Panc1 (cell line): ENCODE data around the gene C16orf82. TPM values are rescaled to one million over a fixed set of nuclear protein-coding genes. Genes with fewer than 3 reads are reported as not detected.

Experiments
- ATAC-seq: fragments of 200-7000 bp; cut with Tn5 transposase; 2 replicates; pipeline ENCODE4 v1.9.1; 2020; ENCODE audit warnings: mild to moderate bottlenecking, moderate library complexity
- BruUV-seq: library from RNA; stranded (reverse); fragments of 400-500 nt; replicated peaks from 2 replicates; lab custom pipeline; 2021; lab: Mats Ljungman, UMichigan
- CTCF ChIA-PET: fragments of 300-600 bp; sonication (Branson Sonifier 250); formaldehyde crosslinking; loops from one replicate; lab custom pipeline; 2022; ENCODE audit warnings: antibody characterized with exemption; lab: Charles Lee
- POLR2A ChIA-PET: fragments of 300-600 bp; sonication (Branson Sonifier 250); formaldehyde crosslinking; loops from one replicate; lab custom pipeline; 2022; ENCODE audit warnings: antibody characterized with exemption; lab: Charles Lee
- DNase-seq: peaks from one replicate; pipeline ENCODE4 v3.0.0-alpha.2; 2010; ENCODE audit warnings: low read depth, low spot score
- H3K27ac ChIP-seq: 2 replicates; pipeline ENCODE4 v1.5.1; 2011; ENCODE audit warnings: mild to moderate bottlenecking, low read length, inconsistent platforms
- H3K27me3 ChIP-seq: fragments of 200-500 bp; sonication (Bioruptor generic); 2 replicates; pipeline ENCODE4 v1.6.0; 2014; ENCODE audit warnings: low read length, inconsistent platforms; ENCODE audit not compliant: control insufficient read depth, insufficient read depth
- H3K36me3 ChIP-seq: fragments of 200-500 bp; sonication (Bioruptor generic); 2 replicates; pipeline ENCODE4 v1.5.1; 2014; ENCODE audit warnings: inconsistent platforms, mild to moderate bottlenecking, low read length, moderate library complexity; ENCODE audit not compliant: control insufficient read depth, insufficient read depth
- H3K4me1 ChIP-seq: 2 replicates; pipeline ENCODE4 v1.5.1; 2011; ENCODE audit warnings: inconsistent platforms, mild to moderate bottlenecking, low read length, moderate library complexity; ENCODE audit not compliant: control insufficient read depth, insufficient read depth
- H3K4me3 ChIP-seq, 2 experiments: 2 replicates each; pipeline ENCODE4 v1.5.1; 2011 to 2012; ENCODE audit warnings: low read depth in 2 of 2, low read length in 2 of 2, mild to moderate bottlenecking in 2 of 2, inconsistent platforms in 1 of 2, moderate library complexity in 1 of 2
- H3K9me3 ChIP-seq: fragments of 200-500 bp; sonication (Bioruptor generic); 2 replicates; pipeline ENCODE4 v1.5.1; 2014; ENCODE audit warnings: low read depth, mild to moderate bottlenecking, inconsistent platforms, low read length, moderate library complexity; ENCODE audit not compliant: control insufficient read depth, insufficient read depth
- CTCF ChIP-seq: fragments of 450-650 bp; IDR thresholded peaks from 2 replicates; pipeline ENCODE4 v1.5.1; 2017; ENCODE audit warnings: mild to moderate bottlenecking
- POLR2AphosphoS5 ChIP-seq: IDR thresholded peaks from 2 replicates; pipeline ENCODE4 v1.6.1; 2012; ENCODE audit warnings: mild to moderate bottlenecking, low read depth, low read length, moderate library complexity
- REST ChIP-seq, 2 experiments: IDR thresholded peaks; 2 replicates each; pipeline ENCODE4 v1.6.1; 2011 to 2012; ENCODE audit warnings: low read depth in 2 of 2, control low read depth in 1 of 2, low read length in 1 of 2, mild to moderate bottlenecking in 1 of 2, moderate library complexity in 1 of 2; ENCODE audit not compliant: insufficient read depth in 1 of 2
- SIN3A ChIP-seq: IDR thresholded peaks from 2 replicates; pipeline ENCODE4 v1.6.1; 2012; ENCODE audit warnings: low read depth, mild to moderate bottlenecking, low read length, moderate library complexity, borderline replicate concordance; ENCODE audit not compliant: insufficient read depth
- TCF7L2 ChIP-seq: IDR thresholded peaks from 2 replicates; pipeline ENCODE4 v1.6.1; 2011; ENCODE audit warnings: mild to moderate bottlenecking, low read depth, low read length, inconsistent platforms
- in situ Hi-C: cut with HindIII; loops from 2 replicates; pipeline ENCODE4 v1.10.0; 2016; ENCODE audit warnings: low sequenced_read_pairs, low pct_unique_long_range_greater_than_20kb
- intact Hi-C: fragments of 100-400 bp; cut with micrococcal nuclease; formaldehyde crosslinking; loops from one replicate; pipeline ENCODE4 v1.10.0; 2022; ENCODE audit not compliant: unreplicated experiment
- total RNA-seq: library from RNA; stranded (reverse); gene quantifications from one replicate; pipeline ENCODE4 v1.2.1, GENCODE V29; 2021; ENCODE audit not compliant: unreplicated experiment

The C16orf82 gene
- total RNA-seq, 1 experiment from 2014 or later = not detected

- no peaks in the 10 kb centered on the region for H3K9me3 ChIP-seq
- no peaks in the 10 kb centered on the region for H3K36me3 ChIP-seq
- BruUV-seq = no TSS peak
- intact Hi-C loops = no loop called here
- H3K4me3 ChIP-seq = no peak overlapping the region
- no peak for ATAC-seq
- no peak overlapping the region for H3K27ac ChIP-seq
- ChIA-PET POLR2A (no interaction called here), CTCF (no interaction called here)
- no peaks in the 10 kb centered on the region for H3K4me1 ChIP-seq
- TF ChIP-seq SIN3A = no peak
- TF ChIP-seq REST (IDR thresholded peaks at IDR 0.05; ENCODE audit: insufficient read depth in 1 of 2, low read depth in 2 of 2, low read length in 1 of 2) = no peak
- no peak for TF ChIP-seq CTCF
- no peak for TF ChIP-seq TCF7L2
- no peak for TF ChIP-seq POLR2AphosphoS5
- no peak for DNase-seq
- in situ Hi-C loops = no loop called here
- H3K27me3 ChIP-seq = peaks cover 5% of the 10 kb centered on the region
These were observed 21.5 kb downstream of the C16orf82 start for GRCh38 chr16:27088216-27088615.

- Histone ChIP-seq H3K36me3 (no peaks in the 10 kb centered on the region), H3K4me3 (no peak overlapping the region), H3K27ac (no peak overlapping the region), H3K4me1 (no peaks in the 10 kb centered on the region), H3K27me3 (peaks cover 9% of the 10 kb centered on the region), H3K9me3 (no peaks in the 10 kb centered on the region)
- no peak for TF ChIP-seq CTCF
- TF ChIP-seq TCF7L2 = no peak
- no peak for TF ChIP-seq POLR2AphosphoS5
- BruUV-seq = no TSS peak
- no peak for ATAC-seq
- intact Hi-C loops (no loop called here), in situ Hi-C loops (no loop called here)
- CTCF ChIA-PET = no interaction called here
- POLR2A ChIA-PET = no interaction called here
- no peak for DNase-seq
These were observed 29.6 kb downstream of the C16orf82 start for GRCh38 chr16:27096375-27096774.
